Femur (tissue), 1 donor: ENCODE measurements around the gene CCT6B.
"Not testable (repeated sequence)": the region's sequence is repeated elsewhere in the genome, so short reads cannot be mapped to it uniquely, and the experiment has no call there.

ENCODE experiments used
- DNase-seq: peaks from one replicate; pipeline ENCODE4 v3.0.0-alpha.2; 2017

The CCT6B gene

GRCh38 chr17:34961093-34961911 is at the start of gene CCT6B, which contains the start of gene ZNF830:
CCT6B (minus strand) TSS chr17:34961460; CDS start chr17:34961393, 67 bp downstream.
ZNF830 (plus strand) TSS chr17:34961540; CDS start chr17:34961567, 27 bp downstream.
- peak; percentile 96 for DNase-seq

GRCh38 chr17:35010093-35010492 is 48.8 kb upstream of the CCT6B start:
- DNase-seq = no peak

GRCh38 chr17:35006961-35007360 is 45.7 kb upstream of the CCT6B start:
- DNase-seq = no peak

GRCh38 chr17:35006345-35006744 is 45.1 kb upstream of the CCT6B start:
- DNase-seq = no peak

GRCh38 chr17:35003778-35004177 is 42.5 kb upstream of the CCT6B start:
- no peak for DNase-seq

- peak; percentile 48 for DNase-seq
Measured at GRCh38 chr17:35002876-35003551, 41.8 kb upstream of the CCT6B start.

GRCh38 chr17:35001549-35001948 is 40.3 kb upstream of the CCT6B start:
- no peak for DNase-seq

- not testable (repeated sequence) for DNase-seq
Measured at GRCh38 chr17:35000965-35001364, 39.7 kb upstream of the CCT6B start.

GRCh38 chr17:34999456-34999855 is 38.2 kb upstream of the CCT6B start:
- no peak for DNase-seq

- peak; percentile 68 for DNase-seq
Measured at GRCh38 chr17:34998205-34998604, 36.9 kb upstream of the CCT6B start.

GRCh38 chr17:34997355-34997862 is 36.1 kb upstream of the CCT6B start:
- peak; percentile 82 for DNase-seq

- DNase-seq = no peak
Measured at GRCh38 chr17:34996422-34997285, 35.4 kb upstream of the CCT6B start.

- DNase-seq = no peak
Measured at GRCh38 chr17:34993031-34993430, 31.8 kb upstream of the CCT6B start.

GRCh38 chr17:34991606-34992005 is 30.3 kb upstream of the CCT6B start:
- DNase-seq = no peak

GRCh38 chr17:34990921-34991365 is 29.7 kb upstream of the CCT6B start:
- DNase-seq = no peak

GRCh38 chr17:34989473-34989872 is 28.2 kb upstream of the CCT6B start:
- DNase-seq = no peak

GRCh38 chr17:34988644-34989043 is 27.4 kb upstream of the CCT6B start:
- no peak for DNase-seq

GRCh38 chr17:34987232-34987631 is 26.0 kb upstream of the CCT6B start:
- no peak for DNase-seq

GRCh38 chr17:34981538-34982241 is 20.4 kb upstream of the CCT6B start:
- DNase-seq = no peak

- DNase-seq = peak; percentile 81
Measured at GRCh38 chr17:34980681-34981537, 19.6 kb upstream of the CCT6B start.

- DNase-seq = peak; percentile 98
Measured at GRCh38 chr17:34980353-34980680, 19.1 kb upstream of the CCT6B start, which contains the start of gene LIG3. LIG3 (plus strand) TSS chr17:34980512; CDS start chr17:34983006, 2,494 bp downstream.
